Measurements from ENCODE around the gene APOB. TPM values are rescaled to one million over a fixed set of nuclear protein-coding genes. Genes with fewer than 3 reads are reported as not detected.

APOB gene
- total and polyA plus RNA-seq, 2 of the 13 experiments (the other 11 are each of a cell fraction or from before 2014, with no cell fraction given): 1,569 to 2,515 TPM

- TF ChIP-seq ARID3A (IDR thresholded peaks at IDR 0.05; ENCODE audit: low read depth, low read length) (no peak), POLR2AphosphoS5 (IDR thresholded peaks at IDR 0.05; ENCODE audit: low read depth, low read length) (peak; percentile 76), ZNF580 (CRISPR knock-in tag; IDR thresholded peaks at IDR 0.05; ENCODE audit: borderline replicate concordance, low read depth) (no peak), TGIF2 (CRISPR knock-in tag; IDR thresholded peaks at IDR 0.05) (no peak), CREB1 (IDR thresholded peaks at IDR 0.05) (no peak), CREB1 (CRISPR knock-in tag; IDR thresholded peaks at IDR 0.05) (0 out of 2 replicates have a peak, but pooled peaks have one; percentile 36), ZC3H4 (CRISPR knock-in tag; IDR thresholded peaks at IDR 0.05; ENCODE audit: borderline replicate concordance) (peak; percentile 34; the same call in 1 of the 2 replicates), POLR2A (IDR thresholded peaks at IDR 0.05; ENCODE audit: insufficient read depth in 1 of 2, low read depth in 2 of 2, low read length in 2 of 2) (peak; percentile 63 to 72), NR2F2 (IDR thresholded peaks at IDR 0.05; ENCODE audit: borderline replicate concordance, low read depth) (0 out of 2 replicates have a peak, but pooled peaks have one; percentile 5), ZNF446 (CRISPR knock-in tag; IDR thresholded peaks at IDR 0.05) (0 out of 2 replicates have a peak, but pooled peaks have one; percentile 19), ZNF816 (CRISPR knock-in tag; IDR thresholded peaks at IDR 0.05; ENCODE audit: borderline replicate concordance) (0 out of 2 replicates have a peak, but pooled peaks have one; percentile 36), NONO (IDR thresholded peaks at IDR 0.05) (no peak), NONO (CRISPR knock-in tag; conservative IDR thresholded peaks at IDR 0.05) (0 out of 2 replicates have a peak, but pooled peaks have one; percentile 13)
- TF ChIP-seq, protein P1, sequence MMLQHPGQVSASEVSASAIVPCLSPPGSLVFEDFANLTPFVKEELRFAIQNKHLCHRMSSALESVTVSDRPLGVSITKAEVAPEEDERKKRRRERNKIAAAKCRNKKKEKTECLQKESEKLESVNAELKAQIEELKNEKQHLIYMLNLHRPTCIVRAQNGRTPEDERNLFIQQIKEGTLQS (CRISPR knock-in tag; IDR thresholded peaks at IDR 0.05): 0 out of 2 replicates have a peak, but pooled peaks have one; percentile 20
- TF ChIP-seq, protein P2, sequence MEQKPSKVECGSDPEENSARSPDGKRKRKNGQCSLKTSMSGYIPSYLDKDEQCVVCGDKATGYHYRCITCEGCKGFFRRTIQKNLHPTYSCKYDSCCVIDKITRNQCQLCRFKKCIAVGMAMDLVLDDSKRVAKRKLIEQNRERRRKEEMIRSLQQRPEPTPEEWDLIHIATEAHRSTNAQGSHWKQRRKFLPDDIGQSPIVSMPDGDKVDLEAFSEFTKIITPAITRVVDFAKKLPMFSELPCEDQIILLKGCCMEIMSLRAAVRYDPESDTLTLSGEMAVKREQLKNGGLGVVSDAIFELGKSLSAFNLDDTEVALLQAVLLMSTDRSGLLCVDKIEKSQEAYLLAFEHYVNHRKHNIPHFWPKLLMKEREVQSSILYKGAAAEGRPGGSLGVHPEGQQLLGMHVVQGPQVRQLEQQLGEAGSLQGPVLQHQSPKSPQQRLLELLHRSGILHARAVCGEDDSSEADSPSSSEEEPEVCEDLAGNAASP (CRISPR knock-in tag; IDR thresholded peaks at IDR 0.05; ENCODE audit: borderline replicate concordance): no peak
Measured at GRCh38 chr2:21025690-21026478, 18.0 kb downstream of the APOB start (continued).

All from HepG2 (cell line).